GM10266 (cell line): ENCODE results near the gene SPAG6.
"Not testable (repeated sequence)": the region's sequence is repeated elsewhere in the genome, so short reads cannot be mapped to it uniquely, and the experiment has no call there.

Experiments
- DNase-seq: peaks from one replicate; pipeline ENCODE4 v3.0.0; 2012; ENCODE audit errors: extremely low spot score
- CTCF ChIP-seq: IDR thresholded peaks from 2 replicates; pipeline ENCODE4 v1.5.1; 2012; ENCODE audit warnings: mild to moderate bottlenecking, low read depth; ENCODE audit not compliant: control insufficient read depth, insufficient read depth; ENCODE audit errors: missing control alignments

SPAG6 gene

GRCh38 chr10:22345301-22346095, at the start of gene SPAG6:
TSS of gene SPAG6 (plus strand) at chr10:22345496. CDS start at chr10:22345612, 116 bp downstream.
- TF ChIP-seq CTCF = no peak
- DNase-seq = no peak

- no peak for DNase-seq
- no peak for TF ChIP-seq CTCF
Observed at GRCh38 chr10:22301193-22301592, 44.1 kb upstream of the SPAG6 start.

DNA sequence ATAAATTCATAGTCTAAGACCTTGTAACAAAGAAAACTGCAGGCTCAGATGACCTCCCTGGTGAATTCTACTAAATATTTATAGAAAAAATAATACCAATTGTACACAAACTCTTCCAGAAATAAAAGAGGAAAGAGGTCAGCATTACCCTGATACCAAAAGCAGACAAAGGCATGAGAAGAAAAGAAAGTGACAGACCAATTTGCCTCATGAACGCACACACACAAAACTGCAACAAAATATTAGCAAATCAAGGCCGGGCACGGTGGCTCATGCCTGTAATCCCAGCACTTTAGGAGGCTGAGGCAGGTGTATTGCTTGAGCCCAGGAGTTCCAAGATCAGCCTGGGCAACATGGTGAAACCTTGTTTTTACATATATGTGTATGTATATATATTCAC, 41.8 kb upstream of the SPAG6 start:
- no peak for DNase-seq
- no peak for TF ChIP-seq CTCF

DNA sequence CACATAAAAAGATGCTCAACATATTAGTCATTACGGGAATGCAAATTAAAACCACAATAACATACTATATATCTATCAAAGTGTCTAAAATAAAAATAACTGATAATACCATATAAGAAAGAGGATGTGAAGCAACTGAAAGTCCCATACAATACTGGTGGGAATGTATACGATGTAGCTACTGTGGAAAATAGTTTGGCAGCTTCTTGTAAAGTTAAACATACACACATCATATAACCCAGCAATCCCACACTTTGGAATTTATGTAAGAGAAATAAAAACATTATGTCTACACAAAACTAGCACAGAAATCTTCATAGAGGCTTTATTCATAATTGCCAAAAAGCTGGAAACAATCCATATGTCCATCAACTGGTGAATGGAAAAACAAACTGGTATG, 39.6 kb upstream of the SPAG6 start:
- no peak for DNase-seq
- no peak for TF ChIP-seq CTCF

GRCh38 chr10:22308390-22308789, 36.9 kb upstream of the SPAG6 start:
- peak; percentile 74 for DNase-seq

DNA sequence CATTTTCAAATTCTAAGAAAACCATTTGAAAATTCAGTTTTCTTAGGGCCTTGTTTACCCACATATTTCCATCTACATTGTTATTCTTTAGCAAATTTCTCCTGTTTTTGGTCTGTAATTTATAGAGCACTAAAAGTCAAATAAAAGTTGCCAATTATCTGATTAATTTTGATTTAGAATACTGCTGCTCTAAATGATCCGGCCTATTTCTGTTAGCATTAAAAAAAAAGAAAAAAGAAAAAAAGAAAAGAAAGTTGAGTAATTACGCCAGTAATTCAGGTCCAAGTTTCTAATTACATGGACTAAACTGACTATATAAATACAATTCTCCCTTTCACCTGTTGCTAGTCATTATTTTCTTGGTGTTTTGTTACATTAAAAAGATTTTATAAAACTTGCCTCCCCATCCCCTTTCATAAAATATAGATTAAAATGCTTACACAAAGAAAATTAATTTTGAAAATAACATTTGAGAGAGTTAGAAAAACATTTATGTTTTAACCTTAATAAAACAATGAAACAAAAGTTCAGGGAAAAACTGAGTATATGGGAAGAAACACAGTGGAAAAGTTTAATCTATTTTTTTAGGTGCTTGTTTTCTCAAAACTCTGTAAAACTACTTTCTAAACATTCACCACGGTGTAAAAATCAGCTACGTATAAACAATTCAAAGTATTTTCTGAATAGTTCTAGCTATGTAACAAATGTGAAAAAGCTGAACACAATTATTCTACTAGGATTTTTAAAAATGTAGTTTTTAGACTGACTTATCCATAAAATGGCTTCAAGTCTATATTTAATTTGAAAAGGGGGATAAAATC, 35.9 kb upstream of the SPAG6 start:
- no peak for TF ChIP-seq CTCF
- DNase-seq = no peak

More at GRCh38 chr10:22308390-22308789, 36.9 kb upstream of the SPAG6 start:
- no peak for TF ChIP-seq CTCF

GRCh38 chr10:22310012-22310411, 35.3 kb upstream of the SPAG6 start:
- not testable (repeated sequence) for DNase-seq
